ENCODE results near the gene ZNF563. TPM values are rescaled to one million over a fixed set of nuclear protein-coding genes. Genes with fewer than 3 reads are reported as not detected.
"Not testable (repeated sequence)": the region's sequence is repeated elsewhere in the genome, so short reads cannot be mapped to it uniquely, and the experiment has no call there.

Gene ZNF563
- 1 to 10 TPM; 3.8 to 3.9 TPM for total RNA-seq

GRCh38 chr19:12333162-12334159 lies at the start of gene ZNF563:
Gene ZNF563 (minus strand): TSS chr19:12333633. CDS start chr19:12333482, 151 bp downstream.
- Mint-ChIP-seq H3K9me3 (peaks cover 20% of the 10 kb centered on the region), H3K4me3 (peak within 1 kb of the TSS; percentile 95), H3K27me3 (no peaks in the 10 kb centered on the region), H3K4me1 (peaks cover 31% of the 10 kb centered on the region), H3K27ac (peak within 1 kb of the TSS; percentile 99), H3K36me3 (ENCODE audit: low read depth) (peaks cover 13% of the 10 kb centered on the region)
- ChIA-PET CTCF (interaction anchor here (0.6 to 1.4 kb wide), 5 partner anchors 10 to 339 kb away, joined by 3 to 7 read pairs (median 3); partner anchors contain the start of gene ZNF799), POLR2A (interaction anchor here (0.6 to 1.7 kb wide), 5 partner anchors 32 to 409 kb away, joined by 3 to 8 read pairs (median 5); partner anchors contain the start of genes ZNF44 and ZNF442)
- peak; percentile 98 for DNase-seq

GRCh38 chr19:12380444-12380737 lies 47.0 kb upstream of the ZNF563 start:
- H3K4me3 Mint-ChIP-seq = no peak overlapping the region
- H3K36me3 Mint-ChIP-seq (ENCODE audit: low read depth) = peaks cover 21% of the 10 kb centered on the region
- POLR2A ChIA-PET = no interaction called here
- no peak overlapping the region for H3K27ac Mint-ChIP-seq
- CTCF ChIA-PET = no interaction called here
- peaks cover 55% of the 10 kb centered on the region for H3K9me3 Mint-ChIP-seq
- DNase-seq = no peak
- no peaks in the 10 kb centered on the region for H3K27me3 Mint-ChIP-seq
- H3K4me1 Mint-ChIP-seq = no peaks in the 10 kb centered on the region

DNA sequence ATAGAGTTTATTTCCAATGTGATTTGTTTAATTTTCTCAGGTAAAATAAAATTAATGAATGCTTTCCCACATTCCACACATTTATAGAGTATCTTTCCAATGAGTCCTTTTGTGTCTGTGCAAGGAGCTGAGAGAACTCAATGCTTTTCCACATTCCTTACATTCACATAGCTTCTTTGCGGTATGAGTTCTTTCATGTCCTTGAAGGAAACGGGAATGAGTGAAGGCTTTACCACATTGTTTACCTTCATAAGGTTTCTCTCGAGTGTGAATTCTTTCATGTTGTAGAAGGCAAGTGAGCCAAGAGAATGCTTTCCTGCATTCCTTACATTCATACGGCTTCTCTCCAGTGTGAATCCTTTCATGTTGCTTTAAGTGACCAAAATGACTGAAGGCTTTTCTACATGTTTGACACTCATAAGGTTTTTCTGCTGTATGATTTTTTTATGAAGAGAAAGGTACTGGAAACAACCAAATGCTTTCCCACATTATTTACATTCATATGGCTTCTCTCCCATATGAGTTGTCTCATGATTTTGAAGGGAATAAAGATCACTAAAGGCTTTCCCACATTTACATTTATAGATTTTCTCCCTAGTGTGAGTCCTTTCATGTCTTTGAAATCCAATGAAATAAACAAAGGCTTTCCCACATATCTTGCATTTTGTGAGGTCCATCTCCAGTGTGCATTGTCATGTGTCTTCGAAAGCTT lies 46.5 kb upstream of the ZNF563 start:
- Mint-ChIP-seq H3K27ac (no peak overlapping the region), H3K27me3 (no peaks in the 10 kb centered on the region), H3K4me1 (no peaks in the 10 kb centered on the region), H3K9me3 (peaks cover 54% of the 10 kb centered on the region), H3K4me3 (no peak overlapping the region), H3K36me3 (ENCODE audit: low read depth) (peaks cover 21% of the 10 kb centered on the region)
- DNase-seq = no peak
- POLR2A ChIA-PET = no interaction called here
- CTCF ChIA-PET = interaction anchor here (0.6 kb wide), 1 partner anchor 691 kb away, joined by 4 read pairs; no protein-coding TSS in a partner anchor

DNA sequence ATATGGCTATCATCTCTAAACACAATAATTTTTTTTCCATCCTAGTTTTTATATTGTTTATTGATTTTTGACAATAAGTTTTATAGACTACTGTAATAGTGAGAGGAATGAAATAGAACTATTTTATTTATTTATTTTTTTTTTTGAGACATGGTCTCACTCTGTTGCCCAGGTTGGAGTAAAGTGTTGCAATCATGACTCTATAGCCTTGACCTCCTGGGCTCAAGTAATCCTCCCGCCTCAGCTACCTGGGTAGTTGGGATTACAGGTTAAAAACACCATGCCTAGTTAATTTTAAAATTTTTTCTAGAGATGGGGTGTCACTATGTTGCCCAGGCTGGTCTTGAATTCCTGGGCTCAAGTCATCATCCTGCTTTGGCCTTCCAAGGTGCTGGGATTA lies 40.6 kb upstream of the ZNF563 start:
- Mint-ChIP-seq H3K27me3 (no peaks in the 10 kb centered on the region), H3K36me3 (ENCODE audit: low read depth) (peaks cover 4% of the 10 kb centered on the region), H3K4me3 (no peak overlapping the region), H3K4me1 (no peaks in the 10 kb centered on the region), H3K27ac (no peak overlapping the region), H3K9me3 (peaks cover 37% of the 10 kb centered on the region)
- ChIA-PET POLR2A (no interaction called here), CTCF (interaction anchor here (0.5 kb wide), 1 partner anchor 26 kb away, joined by 3 read pairs; no protein-coding TSS in a partner anchor)
- DNase-seq = no peak

- Mint-ChIP-seq H3K27me3 (no peaks in the 10 kb centered on the region), H3K9me3 (peaks cover 19% of the 10 kb centered on the region), H3K4me3 (peak within 1 kb of the TSS; percentile 89), H3K27ac (peak within 1 kb of the TSS; percentile 90), H3K4me1 (peaks cover 19% of the 10 kb centered on the region), H3K36me3 (ENCODE audit: low read depth) (peaks cover 10% of the 10 kb centered on the region)
- DNase-seq = peak; percentile 87
- POLR2A ChIA-PET = interaction anchor here (0.6 to 1.4 kb wide), 2 partner anchors 32 to 299 kb away, joined by 3 to 5 read pairs; partner anchors contain the start of gene ZNF563
- CTCF ChIA-PET = interaction anchor here (0.5 to 1.1 kb wide), 5 partner anchors 10 to 306 kb away, joined by 3 to 4 read pairs (median 3); no protein-coding TSS in a partner anchor
Observed at GRCh38 chr19:12365236-12366162, 32.1 kb upstream of the ZNF563 start, which contains the start of gene ZNF442. Gene ZNF442 (minus strand): TSS chr19:12365683. CDS start chr19:12363631, 2,052 bp downstream.

DNA sequence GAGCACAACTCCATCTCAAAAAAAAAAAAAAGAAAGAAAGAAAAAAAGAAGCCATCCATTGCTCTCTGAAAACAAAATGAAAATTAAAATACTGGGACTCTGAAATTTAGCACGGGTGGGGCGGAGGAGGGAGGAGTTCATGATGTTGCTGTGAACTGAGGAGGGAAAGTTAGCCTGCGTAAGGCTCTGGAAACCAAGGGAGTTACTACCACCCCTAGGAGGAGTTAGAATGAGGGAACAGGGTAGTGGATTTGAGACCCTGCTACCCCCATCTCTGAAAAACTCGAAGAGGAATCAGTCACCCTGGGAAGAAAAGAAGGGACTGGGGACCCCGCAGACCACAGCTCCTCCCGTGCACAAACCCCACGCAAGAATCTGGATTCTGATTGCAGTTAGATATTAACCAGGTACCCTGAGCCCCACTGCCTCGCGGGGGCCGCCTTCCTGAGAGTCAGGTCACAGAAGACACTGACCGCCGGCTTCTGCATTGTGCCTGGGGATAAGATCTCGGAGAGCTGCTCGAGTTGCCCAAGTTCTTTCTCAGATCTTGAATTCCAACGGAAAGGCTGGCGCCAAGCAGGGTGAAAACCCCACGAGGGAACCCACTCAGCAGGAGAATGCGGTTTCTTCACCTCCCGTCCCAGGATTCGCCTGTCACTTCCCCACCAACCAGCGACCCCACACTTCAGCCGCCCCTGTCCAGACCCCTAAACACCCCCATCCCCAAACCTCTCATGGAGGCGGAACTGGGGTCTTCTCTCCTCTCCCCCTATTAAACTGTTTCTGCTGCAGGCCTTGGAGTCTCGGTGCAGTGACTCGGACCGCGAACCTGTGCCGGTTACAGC lies 31.2 kb upstream of the ZNF563 start:
- peaks cover 23% of the 10 kb centered on the region for H3K9me3 Mint-ChIP-seq
- H3K4me1 Mint-ChIP-seq = peaks cover 19% of the 10 kb centered on the region
- peak overlapping the region; percentile 80 for H3K27ac Mint-ChIP-seq
- peaks cover 10% of the 10 kb centered on the region for H3K36me3 Mint-ChIP-seq (ENCODE audit: low read depth)
- CTCF ChIA-PET = interaction anchor here (0.7 to 1.1 kb wide), 3 partner anchors 10 to 305 kb away, joined by 3 to 4 read pairs (median 3); no protein-coding TSS in a partner anchor
- POLR2A ChIA-PET = interaction anchor here (1.4 kb wide), 1 partner anchor 32 kb away, joined by 5 read pairs; the partner anchor contains the start of gene ZNF563
- H3K27me3 Mint-ChIP-seq = no peaks in the 10 kb centered on the region
- peak overlapping the region; percentile 89 for H3K4me3 Mint-ChIP-seq
- DNase-seq = peak; percentile 6

DNA sequence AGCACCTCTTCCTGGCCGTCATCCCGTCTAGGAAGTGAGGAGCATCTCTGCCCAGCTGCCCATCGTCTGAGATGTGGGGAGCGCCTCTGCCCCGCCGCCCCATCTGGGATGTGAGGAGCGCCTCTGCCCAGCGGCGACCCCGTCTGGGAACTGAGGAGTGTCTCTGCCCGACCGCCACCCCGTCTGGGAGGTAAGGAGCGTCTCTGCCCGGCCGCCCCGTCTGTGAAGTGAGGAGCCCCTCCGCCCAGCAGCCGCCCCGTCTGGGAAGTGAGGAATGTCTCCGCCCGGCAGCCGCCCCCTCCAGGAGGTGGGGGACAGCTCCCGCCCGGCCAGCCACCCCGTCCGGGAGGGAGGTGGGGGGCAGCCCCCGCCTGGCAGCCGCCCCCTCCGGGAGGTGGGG lies 28.8 kb upstream of the ZNF563 start:
- DNase-seq, H3K4me3 Mint-ChIP-seq, POLR2A ChIA-PET, H3K27ac Mint-ChIP-seq, H3K27me3 Mint-ChIP-seq, CTCF ChIA-PET: not testable (repeated sequence)
- Mint-ChIP-seq H3K36me3 (ENCODE audit: low read depth) (peaks cover 15% of the 10 kb centered on the region), H3K4me1 (peaks cover 19% of the 10 kb centered on the region), H3K9me3 (peaks cover 28% of the 10 kb centered on the region)

GRCh38 chr19:12353375-12353774 lies 19.9 kb upstream of the ZNF563 start:
- POLR2A ChIA-PET = no interaction called here
- Mint-ChIP-seq H3K27me3 (no peaks in the 10 kb centered on the region), H3K4me3 (no peak overlapping the region), H3K9me3 (peaks cover 65% of the 10 kb centered on the region), H3K27ac (no peak overlapping the region), H3K36me3 (ENCODE audit: low read depth) (peaks cover 26% of the 10 kb centered on the region), H3K4me1 (no peaks in the 10 kb centered on the region)
- CTCF ChIA-PET = no interaction called here
- DNase-seq = no peak

GRCh38 chr19:12350890-12351197 lies 17.4 kb upstream of the ZNF563 start:
- Mint-ChIP-seq H3K36me3 (ENCODE audit: low read depth) (peaks cover 25% of the 10 kb centered on the region), H3K9me3 (peaks cover 64% of the 10 kb centered on the region), H3K27ac (no peak overlapping the region), H3K4me1 (no peaks in the 10 kb centered on the region), H3K27me3 (no peaks in the 10 kb centered on the region), H3K4me3 (no peak overlapping the region)
- DNase-seq = no peak
- ChIA-PET POLR2A (no interaction called here), CTCF (no interaction called here)

DNA sequence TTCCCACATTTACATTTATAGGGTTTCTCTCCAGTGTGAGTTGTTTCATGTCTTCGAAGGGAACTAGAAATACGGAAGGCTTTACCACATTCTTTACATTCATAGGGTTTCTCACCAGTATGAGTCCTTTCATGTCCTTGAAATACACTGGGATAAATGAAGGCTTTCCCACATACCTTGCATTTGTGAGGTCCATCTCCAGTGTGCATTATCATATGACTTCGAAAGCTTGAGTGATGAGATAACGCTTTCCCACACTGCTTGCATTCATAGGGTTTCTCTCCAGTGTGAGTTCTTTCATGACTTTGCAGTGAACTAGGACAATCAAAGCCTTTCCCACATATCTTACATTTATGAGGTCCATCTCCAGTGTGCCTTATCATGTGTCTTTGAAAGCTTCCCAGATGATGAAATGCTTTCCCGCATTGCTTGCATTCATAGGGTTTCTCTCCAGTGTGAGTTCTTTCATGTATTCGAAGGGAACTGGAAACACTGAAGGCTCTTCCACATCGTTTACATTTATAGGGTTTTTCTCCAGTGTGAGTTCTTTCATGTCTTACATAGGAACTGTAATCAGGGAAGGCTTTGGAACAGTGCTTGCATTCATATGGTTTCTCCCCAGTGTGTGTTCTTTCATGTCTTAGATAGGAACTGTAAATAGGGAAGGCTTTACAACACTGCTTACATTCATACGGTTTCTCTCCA lies 16.9 kb upstream of the ZNF563 start:
- no peaks in the 10 kb centered on the region for H3K27me3 Mint-ChIP-seq
- ChIA-PET CTCF (no interaction called here), POLR2A (no interaction called here)
- no peak overlapping the region for H3K27ac Mint-ChIP-seq
- DNase-seq = no peak
- H3K4me3 Mint-ChIP-seq = no peak overlapping the region
- peaks cover 64% of the 10 kb centered on the region for H3K9me3 Mint-ChIP-seq
- H3K4me1 Mint-ChIP-seq = no peaks in the 10 kb centered on the region
- H3K36me3 Mint-ChIP-seq (ENCODE audit: low read depth) = peaks cover 25% of the 10 kb centered on the region

- Mint-ChIP-seq H3K27me3 (no peaks in the 10 kb centered on the region), H3K4me3 (no peak overlapping the region), H3K27ac (no peak overlapping the region), H3K4me1 (no peaks in the 10 kb centered on the region), H3K9me3 (peaks cover 54% of the 10 kb centered on the region), H3K36me3 (ENCODE audit: low read depth) (peaks cover 26% of the 10 kb centered on the region)
- ChIA-PET CTCF (interaction anchor here (0.6 kb wide), 1 partner anchor 84 kb away, joined by 5 read pairs; no protein-coding TSS in a partner anchor), POLR2A (no interaction called here)
- DNase-seq = peak; percentile 29
Observed at GRCh38 chr19:12346896-12347295, 13.5 kb upstream of the ZNF563 start.

Measured in activated CD4-positive, alpha-beta T cell treated with anti-CD3 and anti-CD28 coated beads, Interleukin-2, amount 10 ng/mL, durations not matched to agents 7 days and 5 days (primary cell).